Stimulated activated naive CD4-positive, alpha-beta T cell (primary cell): ENCODE results near the gene DLG2.

Experiments
- DNase-seq, 6 experiments: peaks; one replicate each; lab custom pipeline; 2025; lab: John Stamatoyannopoulos, UW

The DLG2 gene

GRCh38 chr11:84260862-84261261 is 1366.3 kb downstream of the DLG2 start:
- no peak for DNase-seq

GRCh38 chr11:84256618-84257017 is 1370.5 kb downstream of the DLG2 start:
- no peak for DNase-seq

- DNase-seq: no peak
Measured at GRCh38 chr11:84255483-84255882, 1371.7 kb downstream of the DLG2 start.

GRCh38 chr11:84250834-84251613 is 1376.1 kb downstream of the DLG2 start:
- DNase-seq: no peak

GRCh38 chr11:84249344-84250135 is 1377.6 kb downstream of the DLG2 start:
- DNase-seq: no peak

GRCh38 chr11:84247926-84248325 is 1379.2 kb downstream of the DLG2 start:
- no peak for DNase-seq

- DNase-seq: no peak
Measured at GRCh38 chr11:84247129-84247528, 1380.0 kb downstream of the DLG2 start.

- DNase-seq: no peak
Measured at GRCh38 chr11:84243629-84244263, 1383.4 kb downstream of the DLG2 start.

- no peak for DNase-seq
Measured at GRCh38 chr11:84241343-84242131, 1385.6 kb downstream of the DLG2 start.

GRCh38 chr11:84240847-84241246 is 1386.3 kb downstream of the DLG2 start:
- no peak for DNase-seq

GRCh38 chr11:84236436-84236835 is 1390.7 kb downstream of the DLG2 start:
- no peak for DNase-seq

GRCh38 chr11:84234462-84235202 is 1392.5 kb downstream of the DLG2 start:
- no peak for DNase-seq

GRCh38 chr11:84234011-84234410 is 1393.1 kb downstream of the DLG2 start:
- DNase-seq: no peak

GRCh38 chr11:84232511-84232910 is 1394.6 kb downstream of the DLG2 start:
- no peak for DNase-seq

GRCh38 chr11:84230402-84230801 is 1396.7 kb downstream of the DLG2 start:
- DNase-seq: no peak

GRCh38 chr11:84227970-84228665 is 1399.0 kb downstream of the DLG2 start:
- no peak for DNase-seq

- no peak for DNase-seq
Measured at GRCh38 chr11:84224042-84224441, 1403.1 kb downstream of the DLG2 start.

- DNase-seq: no peak
Measured at GRCh38 chr11:84218318-84218717, 1408.8 kb downstream of the DLG2 start.

GRCh38 chr11:84215672-84216071 is 1411.5 kb downstream of the DLG2 start:
- DNase-seq: no peak

- DNase-seq: no peak
Measured at GRCh38 chr11:84214557-84214956, 1412.6 kb downstream of the DLG2 start.
